GM18951 (cell line): ENCODE data around the gene CCL22.
"Not testable (repeated sequence)": the region's sequence is repeated elsewhere in the genome, so short reads cannot be mapped to it uniquely, and the experiment has no call there.

Experiments
- POLR2A ChIP-seq: IDR thresholded peaks from 4 replicates; pipeline ENCODE4 v1.6.1; 2011; ENCODE audit warnings: mild to moderate bottlenecking; ENCODE audit not compliant: insufficient read length, insufficient read depth; ENCODE audit errors: extremely low read depth
- in situ Hi-C: fragments of 300-500 bp; cut with MboI; formaldehyde crosslinking; loops from one replicate; pipeline ENCODE4 v1.12.0; 2022; ENCODE audit warnings: low sequenced_read_pairs, mixed read lengths, inconsistent platforms; ENCODE audit not compliant: unreplicated experiment

The CCL22 gene

DNA sequence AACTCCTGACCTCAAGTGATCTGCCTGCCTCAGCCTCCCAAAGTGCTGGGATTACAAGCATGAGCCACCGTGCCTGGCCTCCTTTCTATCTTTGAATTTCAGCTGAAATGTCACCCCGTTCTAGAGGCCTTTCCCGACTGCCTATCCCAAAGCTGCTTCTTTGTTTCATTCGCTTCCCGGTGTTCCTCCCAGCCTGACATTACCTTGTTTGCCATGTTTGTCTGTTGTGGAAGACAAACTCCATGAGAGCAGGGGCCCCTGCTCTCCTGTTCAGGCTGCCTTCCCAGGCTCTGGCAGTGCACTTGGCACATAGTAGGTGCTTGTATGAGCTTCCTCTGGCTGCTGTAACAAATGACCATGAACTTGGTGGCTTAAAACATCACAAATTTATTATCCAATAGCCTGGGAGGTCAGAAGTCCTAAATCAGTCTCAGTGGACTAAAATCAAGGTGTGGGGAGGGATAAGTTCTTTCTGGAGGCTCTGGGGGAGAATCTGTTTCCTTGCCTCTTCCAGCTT is 2.6 kb upstream of the CCL22 start:
- in situ Hi-C loops, result no loop called here
- TF ChIP-seq POLR2A, result no peak

DNA sequence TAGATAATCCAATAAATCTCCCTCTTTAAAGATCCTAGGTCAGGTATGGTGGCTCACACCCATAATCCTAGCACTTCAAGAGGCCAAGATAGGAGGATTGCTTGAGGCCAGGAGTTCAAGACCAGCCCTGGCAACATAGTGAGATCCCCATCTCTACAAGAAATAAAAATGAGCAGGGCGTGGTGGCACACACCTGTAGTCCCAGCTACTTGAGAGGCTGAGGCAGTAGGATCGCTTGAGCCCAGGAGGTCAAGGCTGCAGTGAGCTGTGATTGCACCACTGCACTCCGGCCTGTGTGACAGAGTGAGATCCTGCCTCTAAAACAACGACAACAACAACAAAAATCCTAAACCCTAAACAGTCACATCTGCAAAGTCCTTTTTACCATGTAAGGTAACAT is 2.0 kb upstream of the CCL22 start:
- in situ Hi-C loops, result no loop called here
- TF ChIP-seq POLR2A, result no peak

DNA sequence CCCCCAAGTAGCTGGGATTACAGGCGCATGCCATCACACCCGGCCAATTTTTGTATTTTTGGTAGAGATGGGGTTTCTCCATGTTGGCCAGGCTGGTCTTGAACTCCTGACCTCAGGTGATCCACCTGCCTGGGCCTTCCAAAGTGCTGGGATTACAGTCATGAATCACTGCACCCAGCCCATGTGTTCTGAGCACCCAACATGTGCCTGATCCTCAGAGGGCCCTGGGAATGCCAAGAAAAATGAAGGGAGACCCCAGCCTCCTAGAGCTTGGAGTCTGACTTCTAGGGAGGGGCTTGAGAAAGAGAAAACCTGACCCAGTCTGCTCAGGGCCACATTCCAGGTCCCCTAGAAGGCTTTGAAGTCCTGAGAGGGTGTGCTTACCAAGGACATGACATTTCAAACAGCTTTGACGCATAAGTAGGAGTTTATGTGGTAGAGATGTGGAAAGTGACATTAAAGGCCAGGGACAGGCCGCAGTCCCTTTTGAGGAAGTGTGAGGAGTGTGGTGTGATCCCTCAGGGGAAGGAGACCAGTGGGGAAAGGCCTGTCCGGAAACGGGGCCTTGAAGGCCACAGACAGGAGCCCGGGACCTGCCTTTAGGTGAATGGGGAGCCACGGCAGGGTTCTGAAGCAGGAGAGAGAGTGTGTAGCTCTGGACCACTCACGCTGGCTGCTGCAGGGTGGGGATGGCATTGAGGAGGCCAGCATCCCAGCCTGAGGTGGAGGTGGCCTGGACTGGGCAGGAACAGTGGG is 1.1 kb upstream of the CCL22 start:
- in situ Hi-C loops, result no loop called here
- no peak for TF ChIP-seq POLR2A

DNA sequence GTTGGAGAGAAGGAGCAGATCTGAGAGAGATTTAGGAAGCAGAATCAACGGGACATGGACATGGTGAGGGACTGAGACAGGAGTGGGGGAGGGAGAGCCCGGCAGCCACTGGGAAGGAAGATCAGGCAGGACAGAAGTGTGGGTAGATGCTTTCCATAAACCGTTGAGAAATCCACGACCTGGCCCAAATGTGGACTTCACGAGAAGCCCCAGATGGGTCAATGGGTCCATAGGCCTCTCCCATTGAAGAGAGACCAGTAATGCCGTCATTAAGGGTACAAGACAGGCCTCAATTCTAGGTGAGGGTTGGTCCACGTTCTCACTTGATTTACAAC is 530 bp upstream of the CCL22 start:
- no peak for TF ChIP-seq POLR2A
- in situ Hi-C loops, result no loop called here

DNA sequence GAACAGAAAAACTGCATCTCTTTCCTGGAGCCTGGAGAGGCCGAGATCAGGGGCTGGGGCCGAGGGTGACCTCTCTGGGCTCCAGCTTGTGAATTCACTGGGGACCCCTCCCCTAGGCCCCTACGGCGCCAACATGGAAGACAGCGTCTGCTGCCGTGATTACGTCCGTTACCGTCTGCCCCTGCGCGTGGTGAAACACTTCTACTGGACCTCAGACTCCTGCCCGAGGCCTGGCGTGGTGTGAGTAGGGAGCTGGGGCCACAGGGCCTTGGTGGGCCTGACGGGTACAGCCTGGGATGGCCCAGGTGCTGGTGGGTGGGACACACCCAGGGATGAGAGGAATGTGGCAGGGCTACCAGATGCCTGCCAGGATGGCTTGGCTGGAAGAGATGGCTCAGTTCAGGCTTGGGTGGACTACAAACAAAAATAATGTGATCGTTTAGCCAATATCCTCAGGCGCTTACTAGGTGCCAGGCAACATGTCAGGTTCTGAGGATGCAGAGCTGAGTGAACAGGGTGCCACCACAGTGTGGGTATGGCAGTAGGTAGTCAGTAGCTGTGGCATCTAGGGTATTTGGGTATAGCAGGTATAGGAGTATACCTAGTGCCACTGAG is 1.8 kb downstream of the CCL22 start:
- in situ Hi-C loops, result no loop called here
- TF ChIP-seq POLR2A, result no peak

DNA sequence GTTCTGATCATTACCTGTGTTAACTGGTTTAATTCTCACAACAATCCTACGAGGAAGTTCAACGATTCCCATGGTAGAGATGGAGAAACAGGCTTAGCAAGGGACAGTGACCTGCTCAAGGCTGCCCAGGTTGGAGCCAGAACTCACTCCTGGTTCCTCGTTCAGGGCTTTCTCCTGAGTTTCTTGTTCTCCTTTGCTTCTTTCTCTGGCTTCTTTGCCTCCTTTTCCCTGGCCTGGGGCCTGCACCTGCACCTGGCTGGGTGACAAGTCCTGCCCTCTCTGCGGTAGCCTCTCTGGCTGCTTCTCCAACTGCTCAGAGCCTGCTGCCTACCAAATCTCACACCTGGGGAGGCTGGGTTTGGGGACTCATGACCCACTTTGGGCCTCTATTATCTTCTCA is 2.8 kb downstream of the CCL22 start:
- no peak for TF ChIP-seq POLR2A
- in situ Hi-C loops, result no loop called here

DNA sequence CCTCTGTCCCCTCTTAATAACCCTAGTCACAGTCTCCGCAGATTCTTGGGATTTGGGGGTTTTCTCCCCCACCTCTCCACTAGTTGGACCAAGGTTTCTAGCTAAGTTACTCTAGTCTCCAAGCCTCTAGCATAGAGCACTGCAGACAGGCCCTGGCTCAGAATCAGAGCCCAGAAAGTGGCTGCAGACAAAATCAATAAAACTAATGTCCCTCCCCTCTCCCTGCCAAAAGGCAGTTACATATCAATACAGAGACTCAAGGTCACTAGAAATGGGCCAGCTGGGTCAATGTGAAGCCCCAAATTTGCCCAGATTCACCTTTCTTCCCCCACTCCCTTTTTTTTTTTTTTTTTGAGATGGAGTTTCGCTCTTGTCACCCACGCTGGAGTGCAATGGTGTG is 5.6 kb downstream of the CCL22 start:
- in situ Hi-C loops, result no loop called here
- no peak for TF ChIP-seq POLR2A

DNA sequence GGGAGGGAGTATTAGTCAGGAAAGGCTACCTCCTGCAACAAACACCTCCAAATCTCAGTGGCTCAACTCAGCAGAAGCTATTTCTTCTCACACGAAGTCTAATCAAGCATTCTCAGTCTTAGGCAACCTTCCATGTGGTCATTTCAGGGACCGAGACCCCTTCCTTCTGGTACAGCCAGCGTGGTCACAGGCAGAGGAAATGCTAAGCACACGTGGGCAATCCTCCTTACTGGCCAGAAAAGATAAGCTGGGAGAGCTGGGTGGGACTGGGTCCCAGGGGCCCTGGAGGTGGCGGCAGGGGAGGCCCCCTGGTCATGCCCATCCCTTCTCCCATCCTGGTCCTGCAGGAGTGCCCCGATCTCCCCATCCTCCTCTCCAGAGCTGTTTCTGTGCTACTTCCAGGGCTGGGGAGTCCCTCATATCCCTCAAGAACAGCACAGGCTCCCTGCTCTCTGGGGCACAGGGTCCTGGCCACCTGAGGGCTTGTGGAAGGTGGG is 8.0 kb downstream of the CCL22 start:
- peak; percentile 8 for TF ChIP-seq POLR2A
- in situ Hi-C loops, result no loop called here

DNA sequence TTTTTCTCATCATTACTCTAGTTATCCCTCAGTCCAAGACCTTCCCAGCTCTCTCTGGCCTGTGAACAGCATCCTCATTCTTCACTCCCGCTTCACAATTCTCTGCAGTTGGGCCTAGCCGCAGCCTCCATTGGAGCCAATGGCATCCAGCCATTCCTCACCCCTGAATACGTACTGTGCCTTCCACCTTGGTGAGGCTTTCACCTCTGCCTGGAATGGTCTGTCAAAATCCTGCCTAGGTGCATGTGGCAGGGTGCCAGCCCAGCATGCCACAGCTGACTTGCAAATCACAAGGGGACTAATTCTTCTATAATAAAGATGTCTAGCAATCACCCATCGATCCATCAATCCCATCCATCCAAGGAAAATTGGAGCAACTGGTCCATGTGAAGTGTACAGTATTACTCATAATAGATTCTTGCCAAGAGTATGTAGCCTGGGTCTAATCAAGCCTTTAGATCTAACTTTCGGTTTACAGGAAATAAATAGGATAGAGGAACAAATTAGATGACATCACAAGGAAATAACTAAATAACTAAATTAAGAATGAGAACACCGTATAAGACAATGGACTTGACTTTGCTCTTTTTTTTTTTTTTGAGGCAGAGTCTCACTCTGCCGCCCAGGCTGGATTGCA is 8.7 kb downstream of the CCL22 start:
- TF ChIP-seq POLR2A, result no peak
- in situ Hi-C loops, result no loop called here

DNA sequence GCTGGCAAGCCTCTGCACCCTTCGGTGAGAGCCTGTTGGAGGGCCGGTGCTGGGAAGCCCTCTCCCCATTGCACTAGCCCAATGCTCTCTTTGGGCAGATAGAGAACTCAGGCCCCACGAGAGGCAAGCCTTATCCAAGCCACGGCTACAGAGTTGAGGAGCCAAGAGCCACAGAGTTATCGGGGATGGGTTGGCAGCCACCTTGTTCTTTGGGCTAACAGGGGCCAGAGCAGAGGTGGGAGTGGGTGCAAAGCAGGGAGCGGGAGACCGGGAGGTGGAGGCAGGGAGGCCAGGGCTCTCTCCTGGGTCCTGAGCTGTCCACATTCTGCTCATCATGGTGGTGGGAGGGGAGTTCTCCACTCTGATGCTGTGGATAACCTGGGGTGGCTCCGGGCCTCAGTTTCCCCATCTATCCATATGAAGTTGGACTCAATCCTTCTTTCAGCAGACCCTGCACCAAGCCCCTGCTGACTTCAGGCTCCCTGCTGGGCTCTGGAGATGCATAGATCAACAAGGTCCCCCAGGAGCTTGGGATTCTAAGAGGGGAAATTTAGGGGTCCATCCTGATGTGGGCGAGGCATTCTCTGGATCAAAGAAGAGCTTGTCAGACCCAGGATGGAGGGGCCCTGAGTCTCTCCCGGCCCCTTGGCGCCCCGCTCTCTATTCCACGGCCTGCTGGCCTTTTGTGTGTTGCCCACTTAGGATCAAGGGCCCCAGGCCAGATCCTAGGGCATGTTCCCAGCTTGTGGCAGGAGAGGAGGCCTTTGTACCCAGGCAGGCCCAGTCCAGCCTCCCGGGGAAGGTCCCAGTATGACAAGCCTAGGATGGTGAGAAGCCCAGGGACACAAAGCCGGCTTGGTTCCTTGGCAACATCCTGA is 13.2 kb downstream of the CCL22 start:
- in situ Hi-C loops, result no loop called here
- no peak for TF ChIP-seq POLR2A

DNA sequence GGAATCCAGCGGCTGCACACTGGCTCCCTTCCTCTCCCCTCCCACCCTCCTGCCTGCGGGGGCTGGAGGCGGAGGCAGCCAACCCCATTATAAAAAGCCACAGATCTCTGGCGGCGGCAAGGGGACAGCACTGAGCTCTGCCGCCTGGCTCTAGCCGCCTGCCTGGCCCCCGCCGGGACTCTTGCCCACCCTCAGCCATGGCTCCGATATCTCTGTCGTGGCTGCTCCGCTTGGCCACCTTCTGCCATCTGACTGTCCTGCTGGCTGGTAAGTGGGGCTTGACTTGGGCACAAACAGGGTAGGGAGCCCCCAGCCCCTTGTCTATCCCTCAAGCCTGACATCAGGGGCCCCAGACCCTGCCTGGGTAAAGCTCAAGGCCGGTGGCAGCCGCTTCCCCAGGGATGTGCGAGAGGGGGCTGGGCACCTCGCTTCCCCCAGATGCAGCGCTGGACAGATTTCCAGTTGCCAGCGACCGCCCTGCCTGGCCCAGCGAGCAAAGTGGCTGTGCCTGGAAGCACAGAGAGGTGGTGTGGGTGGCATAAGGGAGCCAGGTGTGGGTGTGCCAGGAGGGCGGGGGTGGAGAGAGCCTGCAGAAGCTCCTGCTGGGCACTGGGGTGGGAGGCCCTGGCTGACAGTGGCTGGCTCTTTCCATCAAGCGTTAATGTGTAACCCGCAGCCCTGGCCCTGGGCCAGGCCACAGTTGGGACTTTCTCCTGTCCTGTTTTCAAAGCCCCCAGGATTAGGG is 14.0 kb downstream of the CCL22 start, which contains the start of gene CX3CL1:
Gene CX3CL1, plus strand, starts transcription at position 119 of the 745 bp plus-strand sequence. Its CDS starts 79 bp downstream, at position 198.
- in situ Hi-C loops, result no loop called here
- TF ChIP-seq POLR2A, result no peak

DNA sequence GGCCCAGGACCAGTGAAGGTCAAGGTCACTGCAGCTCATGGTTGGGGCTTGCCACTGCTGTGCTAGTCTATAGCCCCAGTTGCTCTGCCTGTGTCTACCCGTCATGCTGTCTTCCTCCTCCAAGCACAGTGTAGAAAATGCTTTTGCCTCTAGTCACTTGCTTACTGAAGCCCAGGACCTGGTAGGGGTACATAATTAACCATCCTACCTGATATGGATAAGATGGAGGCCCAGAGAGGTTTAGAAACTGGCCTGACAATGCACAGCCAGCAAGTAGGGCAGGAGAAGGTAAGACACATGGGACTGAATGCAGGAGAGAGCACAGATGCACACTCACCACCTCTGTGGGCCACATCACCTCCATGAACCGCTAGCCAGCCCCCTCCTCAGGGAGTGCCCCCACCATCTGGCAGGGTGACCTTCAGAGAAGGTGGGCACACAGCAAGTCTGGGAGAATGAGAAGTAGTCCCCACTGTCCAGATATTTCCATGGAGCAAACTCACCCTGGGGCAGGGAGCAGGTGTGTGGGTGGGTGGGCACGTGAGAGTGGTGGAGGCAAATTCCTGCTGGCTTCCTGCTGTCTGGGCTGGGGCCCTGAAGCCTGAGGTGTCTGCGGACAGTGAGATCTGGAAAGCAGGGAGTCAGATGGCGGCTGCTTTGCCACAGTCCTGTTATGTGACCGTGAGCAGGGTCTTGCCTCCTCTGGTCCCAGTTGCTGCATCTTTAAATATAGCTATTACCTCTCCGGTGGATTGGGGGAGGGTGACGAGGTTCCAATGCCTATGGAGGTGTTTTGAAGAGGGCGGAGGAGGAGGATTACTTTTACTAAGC is 14.7 kb downstream of the CCL22 start:
- no peak for TF ChIP-seq POLR2A
- in situ Hi-C loops, result no loop called here

DNA sequence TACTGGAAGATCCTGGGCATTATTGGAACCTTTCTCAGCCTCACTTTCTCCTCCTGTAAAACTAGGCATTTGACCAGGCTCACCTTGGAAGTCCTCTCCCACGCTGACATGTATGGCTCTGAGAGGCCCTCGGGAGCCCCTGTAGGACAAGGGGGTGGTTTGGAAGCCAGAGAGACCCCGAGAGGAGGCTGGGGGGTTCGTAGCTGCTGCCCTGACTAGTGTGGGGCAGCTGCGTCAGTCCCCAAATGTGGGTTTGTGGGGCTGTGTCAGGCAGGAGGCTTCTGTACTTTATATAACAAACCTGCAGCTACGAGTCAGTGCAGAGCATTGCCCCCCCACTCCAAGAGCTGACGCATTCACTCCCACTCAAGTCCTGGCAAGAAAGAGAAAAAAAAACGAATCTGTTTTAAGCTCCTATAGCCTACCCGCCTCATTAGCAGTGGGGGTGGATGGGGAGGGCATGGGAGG is 15.5 kb downstream of the CCL22 start:
- no peak for TF ChIP-seq POLR2A
- in situ Hi-C loops, result no loop called here

DNA sequence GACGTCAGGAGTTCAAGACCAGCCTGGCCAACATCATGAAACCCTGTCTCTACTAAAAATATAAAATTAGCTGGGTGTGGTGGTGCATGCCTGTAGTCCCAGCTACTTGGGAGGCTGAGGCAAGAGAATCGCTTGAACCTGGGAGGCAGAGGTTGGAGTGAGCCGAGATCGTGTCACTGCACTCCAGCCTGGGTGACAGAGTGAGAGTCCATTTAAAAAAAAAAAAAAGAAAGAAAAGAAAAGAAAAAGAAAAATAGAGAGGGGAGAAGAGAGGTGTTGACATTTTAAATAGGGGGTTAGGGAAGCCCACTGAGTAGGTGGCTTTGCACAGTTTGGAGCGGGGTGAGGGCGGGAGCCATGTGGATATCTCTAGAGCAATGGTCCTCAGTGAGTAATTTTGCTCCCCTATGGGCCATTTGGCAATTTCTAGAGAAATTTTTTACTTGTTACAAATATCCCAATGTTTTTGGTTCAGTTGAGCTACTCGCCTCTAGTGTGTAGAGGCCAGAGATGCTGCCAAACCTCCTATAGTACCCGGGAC is 16.4 kb downstream of the CCL22 start:
- in situ Hi-C loops, result not testable (repeated sequence)
